ENCODE results near the gene SIRPG.
"Not testable (repeated sequence)": the region's sequence is repeated elsewhere in the genome, so short reads cannot be mapped to it uniquely, and the experiment has no call there.

Gene SIRPG

GRCh38 chr20:1657556-1658334 is at the start of gene SIRPG:
Gene SIRPG, minus strand, starts transcription at chr20:1657779. Its CDS starts 65 bp downstream, at chr20:1657714.
- DNase-seq, result no peak

GRCh38 chr20:1706887-1707286 is 49.3 kb upstream of the SIRPG start:
- not testable (repeated sequence) for DNase-seq

- DNase-seq, result no peak
Measured at GRCh38 chr20:1706079-1706478, 48.5 kb upstream of the SIRPG start.

GRCh38 chr20:1702855-1703254 is 45.3 kb upstream of the SIRPG start:
- no peak for DNase-seq

- no peak for DNase-seq
Measured at GRCh38 chr20:1702328-1702727, 44.7 kb upstream of the SIRPG start.

- no peak for DNase-seq
Measured at GRCh38 chr20:1700990-1701389, 43.4 kb upstream of the SIRPG start.

- DNase-seq, result no peak
Measured at GRCh38 chr20:1697592-1697991, 40.0 kb upstream of the SIRPG start.

GRCh38 chr20:1696521-1697209 is 39.1 kb upstream of the SIRPG start:
- no peak for DNase-seq

- no peak for DNase-seq
Measured at GRCh38 chr20:1694672-1695071, 37.1 kb upstream of the SIRPG start.

- DNase-seq, result no peak
Measured at GRCh38 chr20:1693427-1693826, 35.8 kb upstream of the SIRPG start.

GRCh38 chr20:1689721-1690120 is 32.1 kb upstream of the SIRPG start:
- DNase-seq, result no peak

- no peak for DNase-seq
Measured at GRCh38 chr20:1688886-1689538, 31.4 kb upstream of the SIRPG start.

GRCh38 chr20:1687053-1687452 is 29.5 kb upstream of the SIRPG start:
- DNase-seq, result no peak

GRCh38 chr20:1686151-1686748 is 28.7 kb upstream of the SIRPG start:
- DNase-seq, result no peak

- no peak for DNase-seq
Measured at GRCh38 chr20:1685304-1686052, 27.9 kb upstream of the SIRPG start.

- no peak for DNase-seq
Measured at GRCh38 chr20:1684872-1685271, 27.3 kb upstream of the SIRPG start.

GRCh38 chr20:1676650-1677049 is 19.1 kb upstream of the SIRPG start:
- no peak for DNase-seq

- DNase-seq, result no peak
Measured at GRCh38 chr20:1674990-1675780, 17.6 kb upstream of the SIRPG start.

- DNase-seq, result no peak
Measured at GRCh38 chr20:1674361-1674760, 16.8 kb upstream of the SIRPG start.

- DNase-seq, result no peak
Measured at GRCh38 chr20:1673424-1673823, 15.8 kb upstream of the SIRPG start.

- DNase-seq, result no peak
Measured at GRCh38 chr20:1672728-1673127, 15.1 kb upstream of the SIRPG start.
